Subcutaneous abdominal adipose tissue (tissue), 5 donors: ENCODE measurements around the gene DCLRE1A.

Source experiments
- H3K27ac ChIP-seq: one replicate; pipeline ENCODE4 v1.7.0; 2013; ENCODE audit warnings: low read depth, mild to moderate bottlenecking, inconsistent platforms, low read length, moderate library complexity
- H3K27me3 ChIP-seq, 5 donors: one replicate each; pipeline ENCODE4 v1.7.0; 2013; ENCODE audit warnings: low read length in 5 of 5, inconsistent platforms in 1 of 5; ENCODE audit not compliant: control insufficient read depth in 5 of 5, insufficient read depth in 4 of 5
- H3K36me3 ChIP-seq, 5 donors: one replicate each; pipeline ENCODE4 v1.7.0; 2013; ENCODE audit warnings: low read length in 5 of 5; ENCODE audit not compliant: control insufficient read depth in 5 of 5, insufficient read depth in 5 of 5
- H3K4me1 ChIP-seq, 5 donors: one replicate each; pipeline ENCODE4 v1.7.0; 2013; ENCODE audit warnings: low read length in 5 of 5, mild to moderate bottlenecking in 3 of 5, moderate library complexity in 1 of 5; ENCODE audit not compliant: control insufficient read depth in 5 of 5, insufficient read depth in 5 of 5
- H3K4me3 ChIP-seq, 5 donors: one replicate each; pipeline ENCODE4 v1.7.0; 2013; ENCODE audit warnings: low read length in 5 of 5, low read depth in 1 of 5
- H3K9ac ChIP-seq, 5 donors: one replicate each; pipeline ENCODE4 v1.7.0; 2013; ENCODE audit warnings: low read length in 5 of 5, mild to moderate bottlenecking in 4 of 5, moderate library complexity in 3 of 5
- H3K9me3 ChIP-seq, 5 donors: one replicate each; pipeline ENCODE4 v1.7.0; 2013; ENCODE audit warnings: low read length in 5 of 5; ENCODE audit not compliant: control insufficient read depth in 5 of 5
- donor health status: healthy.
- donor health status: healthy.
- donor health status: healthy.
- donor health status: healthy.
- donor health status: healthy.

The DCLRE1A gene

DNA sequence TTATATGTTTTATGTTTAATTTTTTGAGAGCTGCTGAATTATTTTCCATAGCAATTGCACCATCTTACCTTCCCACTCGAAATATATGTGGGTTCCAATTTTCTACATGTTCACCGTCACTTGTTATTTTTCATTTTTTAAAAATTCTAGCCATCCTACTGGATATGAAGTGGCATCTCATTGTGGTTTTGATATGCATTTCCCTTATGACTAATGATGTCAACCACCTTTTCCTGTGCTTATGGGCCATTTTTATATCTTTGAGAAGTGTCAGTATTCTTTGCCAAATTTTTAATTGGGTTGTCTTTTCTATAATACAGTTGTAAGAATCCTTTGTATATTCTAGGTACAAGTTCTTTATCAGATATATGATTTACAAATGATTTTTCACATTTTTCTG lies 28.4 kb upstream of the DCLRE1A start:
- H3K36me3 ChIP-seq, result peaks cover 11 to 36% (median 11%) of the 10 kb centered on the region in 5 donors
- H3K27ac ChIP-seq, result no peak overlapping the region
- H3K27me3 ChIP-seq, result no peaks in the 10 kb centered on the region
- no peak overlapping the region for H3K9ac ChIP-seq
- H3K9me3 ChIP-seq, result no peaks in the 10 kb centered on the region
- no peaks in the 10 kb centered on the region for H3K4me1 ChIP-seq
- H3K4me3 ChIP-seq, result no peak overlapping the region

GRCh38 chr10:113880236-113880635 lies 26.4 kb upstream of the DCLRE1A start:
- Histone ChIP-seq H3K9me3 (no peaks in the 10 kb centered on the region), H3K27ac (no peak overlapping the region), H3K36me3 (peaks cover 8 to 23% (median 13%) of the 10 kb centered on the region in 5 donors), H3K9ac (no peak overlapping the region), H3K27me3 (no peaks in the 10 kb centered on the region), H3K4me1 (no peaks in the 10 kb centered on the region), H3K4me3 (no peak overlapping the region)

GRCh38 chr10:113879691-113880090 lies 25.8 kb upstream of the DCLRE1A start:
- H3K27me3 ChIP-seq, result no peaks in the 10 kb centered on the region
- no peak overlapping the region for H3K27ac ChIP-seq
- peaks cover 8 to 19% (median 13%) of the 10 kb centered on the region in 5 donors for H3K36me3 ChIP-seq
- H3K9me3 ChIP-seq, result no peaks in the 10 kb centered on the region
- no peak overlapping the region for H3K9ac ChIP-seq
- no peak overlapping the region for H3K4me3 ChIP-seq
- H3K4me1 ChIP-seq, result no peaks in the 10 kb centered on the region

- Histone ChIP-seq H3K9me3 (peaks cover 0 to 21% (median 12%) of the 10 kb centered on the region in 5 donors), H3K9ac (no peak overlapping the region)
These were observed 22.6 kb upstream of the DCLRE1A start for GRCh38 chr10:113876461-113876860.

DNA sequence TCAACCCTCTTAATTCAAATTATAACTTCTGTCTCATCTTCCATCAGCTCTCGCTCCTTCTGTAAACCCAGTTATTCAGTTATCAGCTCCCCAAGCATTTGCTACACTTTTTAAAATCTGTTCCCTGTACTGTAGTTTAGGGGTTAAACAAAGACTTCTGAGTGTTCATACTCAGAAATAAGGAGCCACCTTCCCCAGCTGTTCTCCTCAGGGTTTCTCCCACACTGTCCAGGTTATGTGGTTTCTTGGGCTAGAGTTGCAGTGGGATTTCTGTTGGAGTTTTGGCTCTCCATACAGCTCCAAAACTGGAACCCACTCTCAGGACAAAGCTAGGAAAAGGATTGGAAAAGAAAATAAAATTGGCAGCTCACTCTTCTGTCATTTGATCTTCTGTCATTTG lies 21.3 kb upstream of the DCLRE1A start:
- Histone ChIP-seq H3K4me1 (no peaks in the 10 kb centered on the region), H3K36me3 (peaks cover 6 to 29% (median 10%) of the 10 kb centered on the region in 5 donors), H3K27me3 (no peaks in the 10 kb centered on the region), H3K4me3 (no peak overlapping the region), H3K9me3 (peaks cover 0 to 25% (median 12%) of the 10 kb centered on the region in 5 donors), H3K27ac (no peak overlapping the region), H3K9ac (no peak overlapping the region)

More at GRCh38 chr10:113876461-113876860, 22.6 kb upstream of the DCLRE1A start:
- no peak overlapping the region for H3K4me3 ChIP-seq
- no peaks in the 10 kb centered on the region for H3K4me1 ChIP-seq
- no peaks in the 10 kb centered on the region for H3K27me3 ChIP-seq
- no peak overlapping the region for H3K27ac ChIP-seq
- H3K36me3 ChIP-seq, result peaks cover 8 to 37% (median 12%) of the 10 kb centered on the region in 5 donors

DNA sequence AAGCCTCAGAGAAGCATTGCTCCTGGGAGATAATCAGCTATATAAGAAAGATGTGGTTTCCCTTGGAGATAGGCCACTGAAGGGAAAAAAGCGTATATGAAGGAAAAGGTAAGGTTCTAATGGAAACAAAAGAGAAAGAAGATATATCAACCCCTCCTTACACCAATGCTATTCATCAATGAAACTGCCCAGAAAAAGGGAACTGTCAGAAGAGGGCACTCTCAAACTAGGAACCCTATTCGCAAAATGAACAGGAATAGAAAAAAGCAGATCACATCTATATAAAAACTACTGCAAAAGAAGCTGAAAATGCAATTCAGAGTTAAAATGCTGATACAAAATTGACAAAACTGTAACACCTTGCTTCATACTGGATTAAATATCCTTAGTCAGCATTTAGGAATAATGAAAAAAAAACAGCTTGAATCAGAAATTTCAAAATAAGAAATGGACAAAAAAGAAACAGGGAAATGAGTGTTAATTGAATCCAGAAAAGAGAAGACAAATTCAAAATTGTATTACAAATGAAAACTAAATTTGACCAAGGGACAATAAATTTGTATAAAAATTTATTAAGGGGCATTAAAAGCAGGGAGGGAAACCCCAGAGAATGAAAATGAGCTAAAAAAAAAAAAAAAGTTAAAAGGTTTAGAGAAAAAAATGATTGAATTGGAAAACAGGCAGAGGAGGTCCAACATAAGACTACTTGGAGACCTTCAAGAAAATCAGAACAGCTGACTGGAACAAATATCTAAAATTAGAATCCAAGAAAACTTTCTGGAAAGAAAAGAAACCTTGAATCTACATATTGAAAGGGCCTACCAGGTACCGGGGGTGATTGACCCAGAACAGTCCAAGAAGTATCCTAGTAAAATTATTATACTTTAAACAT lies 18.5 kb upstream of the DCLRE1A start:
- H3K27me3 ChIP-seq, result no peaks in the 10 kb centered on the region
- H3K36me3 ChIP-seq, result peaks cover 1 to 22% (median 5%) of the 10 kb centered on the region in 5 donors
- no peaks in the 10 kb centered on the region for H3K4me1 ChIP-seq
- no peak overlapping the region for H3K9ac ChIP-seq
- H3K4me3 ChIP-seq, result no peak overlapping the region
- H3K9me3 ChIP-seq, result peaks cover 0 to 25% (median 12%) of the 10 kb centered on the region in 5 donors
- H3K27ac ChIP-seq, result no peak overlapping the region

GRCh38 chr10:113869789-113870188 lies 15.9 kb upstream of the DCLRE1A start:
- no peak overlapping the region for H3K4me3 ChIP-seq
- no peaks in the 10 kb centered on the region for H3K27me3 ChIP-seq
- no peak overlapping the region for H3K27ac ChIP-seq
- peaks cover 0 to 2% (median 0%) of the 10 kb centered on the region in 5 donors for H3K4me1 ChIP-seq
- H3K36me3 ChIP-seq, result peaks cover 0 to 18% (median 0%) of the 10 kb centered on the region in 5 donors
- H3K9ac ChIP-seq, result no peak overlapping the region
- peaks cover 0 to 25% (median 12%) of the 10 kb centered on the region in 5 donors for H3K9me3 ChIP-seq

DNA sequence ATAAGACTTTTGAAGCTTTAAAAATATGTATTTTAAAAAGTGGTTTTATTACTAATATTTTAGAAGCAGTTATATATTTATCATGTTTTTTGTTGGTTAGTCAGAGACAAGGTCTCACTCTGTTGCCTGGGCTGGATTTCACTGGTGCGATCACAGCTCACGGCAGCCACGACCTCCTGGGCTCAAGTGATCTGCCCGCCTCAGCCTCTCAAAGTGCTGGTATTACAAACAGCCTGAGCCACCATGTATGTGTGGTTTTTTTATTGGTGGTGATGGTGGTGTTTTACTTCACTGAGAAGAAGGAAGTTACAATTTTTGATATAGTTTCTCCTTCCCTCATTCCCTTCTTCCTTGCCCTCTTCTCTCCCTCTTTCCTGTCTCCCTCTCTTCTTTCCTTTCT lies 14.0 kb upstream of the DCLRE1A start:
- Histone ChIP-seq H3K4me1 (peaks cover 0 to 2% (median 0%) of the 10 kb centered on the region in 5 donors), H3K36me3 (peaks cover 0 to 13% (median 8%) of the 10 kb centered on the region in 5 donors), H3K27ac (no peak overlapping the region), H3K27me3 (no peaks in the 10 kb centered on the region), H3K9me3 (peaks cover 0 to 17% (median 6%) of the 10 kb centered on the region in 5 donors), H3K9ac (no peak overlapping the region), H3K4me3 (no peak overlapping the region)

DNA sequence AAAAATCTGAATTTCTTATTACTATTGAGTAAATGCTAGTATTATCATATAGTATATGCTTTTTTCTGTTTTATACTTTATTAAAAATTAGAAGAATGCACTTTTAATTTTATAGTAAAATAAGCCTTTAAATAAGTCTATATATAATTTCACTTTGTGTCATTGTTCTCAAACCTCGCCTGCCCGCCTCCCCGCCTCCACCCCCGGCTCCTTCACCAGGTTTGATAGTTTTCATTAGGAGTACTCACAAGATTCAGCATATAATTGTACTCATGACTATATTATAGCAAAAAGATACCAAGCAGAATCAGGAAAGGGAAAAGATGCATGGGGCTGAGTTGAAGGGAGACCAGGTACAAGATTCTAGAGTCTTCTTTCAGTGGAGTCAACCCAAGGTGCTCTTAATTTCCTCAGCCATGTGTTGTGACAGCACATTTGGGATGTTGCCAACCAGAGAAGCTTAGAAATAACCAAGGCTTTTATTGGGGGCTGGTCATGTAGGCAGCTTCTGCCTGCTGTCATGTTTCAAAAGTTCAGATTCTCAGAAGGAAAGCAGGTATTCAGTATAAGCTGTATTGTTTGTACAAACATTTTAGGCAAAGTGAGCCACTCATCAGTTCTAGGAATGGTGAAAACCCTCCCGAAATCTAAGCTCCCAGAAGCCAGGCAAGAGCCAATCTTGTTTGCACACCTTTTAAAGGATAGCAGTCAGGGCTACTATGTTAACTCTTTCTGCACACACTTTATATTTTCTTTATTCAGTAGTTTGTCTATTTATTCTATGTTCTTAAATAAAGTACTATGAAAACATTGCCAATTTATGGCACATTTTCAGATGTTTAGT lies 12.9 kb upstream of the DCLRE1A start:
- H3K4me3 ChIP-seq, result no peak overlapping the region
- H3K9me3 ChIP-seq, result peaks cover 0 to 7% (median 0%) of the 10 kb centered on the region in 5 donors
- no peak overlapping the region for H3K27ac ChIP-seq
- no peak overlapping the region for H3K9ac ChIP-seq
- H3K4me1 ChIP-seq, result peaks cover 0 to 2% (median 0%) of the 10 kb centered on the region in 5 donors
- peaks cover 0 to 10% (median 5%) of the 10 kb centered on the region in 5 donors for H3K36me3 ChIP-seq
- no peaks in the 10 kb centered on the region for H3K27me3 ChIP-seq
